HFF-Myc (cell line): Measurements from ENCODE around the gene EPYC.

Experiments used
- DNase-seq: peaks from one replicate; pipeline ENCODE4 v3.0.0-alpha.2; 2011; ENCODE audit warnings: low read depth; ENCODE audit errors: extremely low read depth
- H3K4me3 ChIP-seq: replicated peaks from 2 replicates; pipeline ENCODE4 v1.5.1; 2011; ENCODE audit warnings: low read depth, mild to moderate bottlenecking, control low read depth, low read length
- TF ChIP-seq, protein P1 (sequence below): IDR thresholded peaks from 2 replicates; pipeline ENCODE4 v1.5.1; 2012; ENCODE audit warnings: mild to moderate bottlenecking, low read depth, low read length, control low read depth; ENCODE audit errors: missing control alignments

The EPYC gene

DNA sequence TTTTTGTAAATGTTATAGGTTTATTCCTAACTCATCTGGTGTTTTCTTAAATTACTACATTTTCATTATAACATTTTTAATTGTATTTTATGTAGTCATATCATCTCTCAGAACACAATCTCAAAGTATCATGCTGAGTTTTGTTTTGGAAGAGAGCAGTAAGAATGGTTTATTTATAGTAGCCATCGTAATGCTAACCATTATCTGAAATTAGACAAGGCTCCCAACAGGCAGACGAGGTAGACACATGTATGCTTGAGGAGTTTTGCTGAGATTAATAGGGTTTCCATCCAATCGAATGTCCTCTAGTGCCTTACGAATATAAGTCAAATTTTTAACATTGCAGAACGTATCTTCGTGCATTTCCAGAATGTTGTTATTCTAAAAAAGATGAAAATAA, 40.8 kb downstream of the EPYC start:
- no peak for DNase-seq
- TF ChIP-seq, protein P1, sequence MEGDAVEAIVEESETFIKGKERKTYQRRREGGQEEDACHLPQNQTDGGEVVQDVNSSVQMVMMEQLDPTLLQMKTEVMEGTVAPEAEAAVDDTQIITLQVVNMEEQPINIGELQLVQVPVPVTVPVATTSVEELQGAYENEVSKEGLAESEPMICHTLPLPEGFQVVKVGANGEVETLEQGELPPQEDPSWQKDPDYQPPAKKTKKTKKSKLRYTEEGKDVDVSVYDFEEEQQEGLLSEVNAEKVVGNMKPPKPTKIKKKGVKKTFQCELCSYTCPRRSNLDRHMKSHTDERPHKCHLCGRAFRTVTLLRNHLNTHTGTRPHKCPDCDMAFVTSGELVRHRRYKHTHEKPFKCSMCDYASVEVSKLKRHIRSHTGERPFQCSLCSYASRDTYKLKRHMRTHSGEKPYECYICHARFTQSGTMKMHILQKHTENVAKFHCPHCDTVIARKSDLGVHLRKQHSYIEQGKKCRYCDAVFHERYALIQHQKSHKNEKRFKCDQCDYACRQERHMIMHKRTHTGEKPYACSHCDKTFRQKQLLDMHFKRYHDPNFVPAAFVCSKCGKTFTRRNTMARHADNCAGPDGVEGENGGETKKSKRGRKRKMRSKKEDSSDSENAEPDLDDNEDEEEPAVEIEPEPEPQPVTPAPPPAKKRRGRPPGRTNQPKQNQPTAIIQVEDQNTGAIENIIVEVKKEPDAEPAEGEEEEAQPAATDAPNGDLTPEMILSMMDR = no peak
- H3K4me3 ChIP-seq = no peak overlapping the region

DNA sequence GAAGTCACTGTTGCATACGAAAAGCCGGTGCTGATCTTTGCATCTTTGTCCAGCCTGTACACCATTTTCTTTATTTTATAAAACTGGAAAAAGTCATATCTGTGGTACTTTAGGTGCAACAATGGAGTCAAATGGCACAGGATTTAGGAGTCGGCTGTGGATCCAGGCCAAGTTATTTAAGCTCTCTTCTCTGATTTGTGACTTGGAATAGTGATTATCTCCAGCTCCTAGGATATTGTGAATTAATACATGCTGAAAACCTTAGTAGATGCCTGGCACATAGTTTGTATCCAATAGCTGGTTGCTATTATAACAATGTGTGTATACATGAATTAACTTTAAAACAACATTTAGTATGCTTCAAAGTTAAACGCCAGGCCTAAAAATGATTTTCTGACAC, 43.6 kb downstream of the EPYC start:
- DNase-seq = no peak
- TF ChIP-seq, protein P1 = no peak
- no peak overlapping the region for H3K4me3 ChIP-seq

DNA sequence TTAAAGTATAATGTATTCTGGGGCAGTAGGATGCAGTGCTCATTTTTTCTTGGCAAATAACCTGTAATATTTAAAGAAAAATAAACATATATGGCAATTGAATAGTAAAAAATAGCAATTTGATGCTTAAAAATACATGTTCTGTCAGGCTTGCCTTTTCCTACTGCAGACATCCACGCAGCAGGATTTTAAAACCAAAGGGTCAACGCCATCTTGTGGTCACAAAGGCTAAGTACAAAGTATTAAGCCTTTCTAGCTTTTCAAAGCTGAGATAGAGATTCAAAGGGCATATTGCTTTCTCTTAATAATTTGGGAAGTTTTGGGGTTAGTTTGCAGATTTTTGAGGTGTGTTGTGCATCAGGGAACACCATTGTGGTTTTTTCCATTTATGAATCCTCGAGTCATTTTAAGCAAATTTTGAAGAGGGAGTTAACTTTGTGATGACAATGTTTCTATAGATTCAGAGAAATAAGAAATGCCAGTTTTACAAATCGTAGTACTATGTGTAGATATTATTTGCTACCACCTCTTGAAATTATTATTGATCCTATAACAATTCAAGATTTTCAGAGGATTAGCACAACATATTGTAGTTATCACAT, 45.1 kb downstream of the EPYC start:
- DNase-seq = no peak
- TF ChIP-seq, protein P1 = peak; percentile 70
- H3K4me3 ChIP-seq = no peak overlapping the region

DNA sequence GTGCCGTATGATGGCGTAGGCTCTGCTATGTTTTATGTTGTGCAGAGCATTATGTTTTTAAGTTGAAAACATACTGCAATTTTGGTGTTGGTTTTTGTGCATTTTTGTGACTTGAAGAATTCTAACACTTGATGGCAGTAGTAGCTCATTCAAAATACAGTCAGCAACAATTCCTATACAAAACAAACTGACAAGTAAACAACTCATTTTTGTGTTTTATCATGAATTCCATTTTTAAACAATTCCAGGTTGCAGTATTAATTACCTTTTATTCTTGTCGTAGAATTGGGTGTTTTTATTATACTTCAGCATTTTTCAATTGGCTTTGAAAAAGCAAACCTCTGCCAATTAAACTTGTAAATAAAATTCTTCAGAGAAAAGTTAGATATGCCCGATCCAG, 45.7 kb downstream of the EPYC start:
- no peak for DNase-seq
- TF ChIP-seq, protein P1 = no peak
- no peak overlapping the region for H3K4me3 ChIP-seq

DNA sequence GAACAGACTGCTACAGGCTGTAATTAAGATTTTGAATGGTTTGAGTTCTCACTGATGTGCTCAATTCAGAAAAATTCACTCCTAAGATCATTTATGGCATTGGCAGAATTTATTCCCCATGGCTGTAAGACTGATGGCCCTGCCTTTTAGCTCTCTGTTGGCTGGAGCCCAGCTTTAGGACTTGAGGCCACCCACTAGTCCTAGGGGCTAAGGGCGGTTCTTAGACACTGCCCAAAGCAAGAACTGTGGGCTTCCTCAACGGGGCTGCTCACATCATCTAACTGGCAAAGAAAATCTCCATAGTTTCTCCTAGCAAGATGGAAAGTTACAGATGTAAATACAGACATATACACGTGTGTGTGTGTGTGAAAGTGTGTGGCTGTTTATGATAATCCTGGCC, 46.4 kb downstream of the EPYC start:
- TF ChIP-seq, protein P1 = no peak
- H3K4me3 ChIP-seq = no peak overlapping the region
- DNase-seq = no peak

DNA sequence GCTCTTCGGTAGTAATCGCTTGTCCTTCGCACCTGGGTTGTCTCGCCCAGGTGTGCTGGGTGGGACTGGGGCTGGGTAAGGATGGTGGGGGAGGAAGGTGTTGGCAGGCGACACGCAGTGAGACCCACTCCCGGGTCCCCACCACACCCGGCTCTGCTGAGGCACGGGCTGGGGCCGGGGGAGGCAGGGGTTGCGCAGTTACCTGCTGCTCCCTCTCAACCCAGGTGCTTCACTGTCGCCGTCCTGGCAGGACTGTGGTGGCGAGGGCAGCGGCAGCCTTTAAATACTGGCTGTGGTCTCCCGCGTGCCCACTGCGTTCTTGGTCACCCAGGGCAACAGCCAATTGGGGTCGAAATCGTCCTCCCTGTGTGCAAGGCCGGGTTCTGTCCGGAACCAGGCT, 49.9 kb downstream of the EPYC start, which contains the start of gene CCER1:
Gene CCER1 (minus strand): TSS at position 256 of the 400 bp plus-strand sequence. CDS start 434 bp downstream, outside the sequence.
- TF ChIP-seq, protein P1 = no peak
- H3K4me3 ChIP-seq = no peak within 1 kb of the TSS
- DNase-seq = no peak

DNA sequence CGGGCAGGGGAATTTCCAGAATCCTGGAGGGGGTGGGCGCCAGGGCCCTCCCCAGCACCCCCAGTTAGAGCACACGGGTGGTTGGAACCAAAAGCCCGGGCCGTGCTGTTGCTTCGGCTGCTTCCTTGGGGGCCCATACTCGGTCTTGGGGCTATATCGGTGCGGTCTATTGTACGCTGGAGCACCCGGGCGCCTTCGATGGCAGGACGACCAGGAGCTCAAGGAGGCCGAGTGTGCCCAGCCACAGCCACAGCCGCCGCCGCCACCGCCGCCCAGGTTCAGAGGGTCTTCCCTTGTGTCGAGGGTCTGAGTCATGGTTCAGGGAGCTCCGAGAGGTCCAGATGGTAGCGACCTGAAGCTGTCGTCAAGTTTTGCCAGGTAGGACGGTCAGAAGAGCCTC, 50.3 kb downstream of the EPYC start:
- TF ChIP-seq, protein P1 = no peak
- no peak overlapping the region for H3K4me3 ChIP-seq
- DNase-seq = no peak
